ENCODE results near the gene RBM23.
A peak's percentile ranks its signal among the peaks of the same experiment; 100 is the strongest.
"Not testable (repeated sequence)": the region's sequence is repeated elsewhere in the genome, so short reads cannot be mapped to it uniquely, and the experiment has no call there.

The RBM23 gene

GRCh38 chr14:22919601-22919921 is 612 bp upstream of the RBM23 start:
- no CpG with 5 or more reads among the region's 10 CpGs for WGBS (ENCODE audit: insufficient coverage, insufficient read length)
- no peaks in the 10 kb centered on the region for H3K27me3 ChIP-seq (ENCODE audit: control insufficient read depth, insufficient read depth, low read length)
- no peak overlapping the region for H3K27ac ChIP-seq (ENCODE audit: low read length)
- peak overlapping the region; percentile 16; the same call in 1 of the 2 replicates for H3K4me3 ChIP-seq (ENCODE audit: low read length)
- DNase-seq (ENCODE audit: low read depth, low spot score), result no peak
- H3K4me1 ChIP-seq (ENCODE audit: control insufficient read depth, insufficient read depth, low read length), result no peaks in the 10 kb centered on the region
- no peaks in the 10 kb centered on the region for H3K9me3 ChIP-seq (ENCODE audit: control insufficient read depth, insufficient read depth, low read length)
- peaks cover 27% of the 10 kb centered on the region for H3K36me3 ChIP-seq (ENCODE audit: control insufficient read depth, insufficient read depth, low read length)

DNA sequence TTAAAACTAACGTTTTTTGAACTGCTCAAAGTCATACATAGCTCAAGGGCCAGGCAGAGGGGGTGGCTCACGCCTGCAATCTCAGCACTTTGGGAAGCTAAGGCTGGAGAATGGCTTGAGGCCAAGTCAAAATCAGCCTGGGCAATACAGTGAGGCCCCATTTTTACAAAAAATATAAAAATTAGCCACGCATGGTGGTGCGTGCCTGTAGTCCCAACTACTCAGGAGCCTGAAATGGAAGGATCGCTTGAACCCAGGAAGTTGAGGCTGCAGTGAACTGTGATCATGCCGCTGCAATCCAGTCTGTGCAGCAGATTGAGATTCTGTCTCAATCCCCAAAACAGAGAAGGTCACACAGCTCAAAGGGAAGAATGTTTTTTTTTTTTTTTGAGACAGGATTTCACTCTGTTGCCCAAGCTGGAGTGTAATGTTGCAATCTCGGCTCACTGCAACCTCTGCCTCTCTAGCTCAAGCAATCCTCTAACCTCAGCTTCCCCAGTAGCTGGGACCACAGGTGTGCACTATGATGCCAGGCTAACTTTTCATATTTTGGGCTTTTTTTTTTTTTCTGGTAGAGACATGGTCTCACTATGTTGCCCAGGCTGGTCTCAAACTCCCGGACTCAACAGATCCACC is 2.9 kb downstream of the RBM23 start:
- no peak overlapping the region for H3K4me3 ChIP-seq (ENCODE audit: low read length)
- DNase-seq (ENCODE audit: low read depth, low spot score), result no peak
- H3K27me3 ChIP-seq (ENCODE audit: control insufficient read depth, insufficient read depth, low read length), result no peaks in the 10 kb centered on the region
- WGBS (ENCODE audit: insufficient coverage, insufficient read length), result no CpG with 5 or more reads among the region's 8 CpGs
- peaks cover 9% of the 10 kb centered on the region; the same call in 1 of the 2 replicates for H3K36me3 ChIP-seq (ENCODE audit: control insufficient read depth, insufficient read depth, low read length)
- no peak overlapping the region for H3K27ac ChIP-seq (ENCODE audit: low read length)
- no peaks in the 10 kb centered on the region for H3K9me3 ChIP-seq (ENCODE audit: control insufficient read depth, insufficient read depth, low read length)
- no peaks in the 10 kb centered on the region for H3K4me1 ChIP-seq (ENCODE audit: control insufficient read depth, insufficient read depth, low read length)

- DNase-seq (ENCODE audit: low read depth, low spot score); H3K27ac ChIP-seq (ENCODE audit: low read length); H3K4me3 ChIP-seq (ENCODE audit: low read length); H3K4me1 ChIP-seq (ENCODE audit: control insufficient read depth, insufficient read depth, low read length); H3K36me3 ChIP-seq (ENCODE audit: control insufficient read depth, insufficient read depth, low read length); H3K9me3 ChIP-seq (ENCODE audit: control insufficient read depth, insufficient read depth, low read length); H3K27me3 ChIP-seq (ENCODE audit: control insufficient read depth, insufficient read depth, low read length): not testable (repeated sequence)
- no CpG with 5 or more reads among the region's 4 CpGs for WGBS (ENCODE audit: insufficient coverage, insufficient read length)
These were observed 4.1 kb downstream of the RBM23 start for GRCh38 chr14:22914836-22915235.

DNA sequence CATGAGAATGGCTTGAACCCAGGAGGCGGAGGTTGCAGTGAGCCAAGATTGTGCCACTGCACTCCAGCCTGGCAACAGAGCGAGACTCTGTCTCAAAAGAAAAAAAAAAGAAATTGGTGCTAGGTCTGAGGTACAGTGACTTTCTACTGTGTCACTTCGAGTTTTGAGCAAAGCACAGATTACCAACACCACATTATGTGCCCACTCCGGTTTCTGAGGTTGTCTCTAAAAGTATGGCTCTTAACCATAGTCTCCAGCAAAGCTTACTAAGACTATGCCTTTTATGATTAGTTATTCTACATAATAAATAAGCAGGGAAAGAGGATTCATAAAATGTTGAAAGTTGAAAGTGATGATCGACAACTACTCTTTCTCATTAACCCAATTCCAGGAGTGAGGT is 8.0 kb downstream of the RBM23 start:
- no peaks in the 10 kb centered on the region for H3K9me3 ChIP-seq (ENCODE audit: control insufficient read depth, insufficient read depth, low read length)
- no CpG with 5 or more reads among the region's 5 CpGs for WGBS (ENCODE audit: insufficient coverage, insufficient read length)
- peaks cover 12% of the 10 kb centered on the region; the same call in 1 of the 2 replicates for H3K36me3 ChIP-seq (ENCODE audit: control insufficient read depth, insufficient read depth, low read length)
- H3K27ac ChIP-seq (ENCODE audit: low read length), result no peak overlapping the region
- H3K27me3 ChIP-seq (ENCODE audit: control insufficient read depth, insufficient read depth, low read length), result no peaks in the 10 kb centered on the region
- H3K4me3 ChIP-seq (ENCODE audit: low read length), result no peak overlapping the region
- no peak for DNase-seq (ENCODE audit: low read depth, low spot score)
- no peaks in the 10 kb centered on the region for H3K4me1 ChIP-seq (ENCODE audit: control insufficient read depth, insufficient read depth, low read length)

GRCh38 chr14:22908601-22909000 is 10.3 kb downstream of the RBM23 start:
- H3K27ac ChIP-seq (ENCODE audit: low read length), result no peak overlapping the region
- H3K4me1 ChIP-seq (ENCODE audit: control insufficient read depth, insufficient read depth, low read length), result no peaks in the 10 kb centered on the region
- H3K27me3 ChIP-seq (ENCODE audit: control insufficient read depth, insufficient read depth, low read length), result no peaks in the 10 kb centered on the region
- H3K36me3 ChIP-seq (ENCODE audit: control insufficient read depth, insufficient read depth, low read length), result peaks cover 28% of the 10 kb centered on the region; the same call in 1 of the 2 replicates
- WGBS (ENCODE audit: insufficient coverage, insufficient read length), result no CpG with 5 or more reads among the region's 8 CpGs
- H3K9me3 ChIP-seq (ENCODE audit: control insufficient read depth, insufficient read depth, low read length), result no peaks in the 10 kb centered on the region
- no peak overlapping the region for H3K4me3 ChIP-seq (ENCODE audit: low read length)
- DNase-seq (ENCODE audit: low read depth, low spot score), result no peak

DNA sequence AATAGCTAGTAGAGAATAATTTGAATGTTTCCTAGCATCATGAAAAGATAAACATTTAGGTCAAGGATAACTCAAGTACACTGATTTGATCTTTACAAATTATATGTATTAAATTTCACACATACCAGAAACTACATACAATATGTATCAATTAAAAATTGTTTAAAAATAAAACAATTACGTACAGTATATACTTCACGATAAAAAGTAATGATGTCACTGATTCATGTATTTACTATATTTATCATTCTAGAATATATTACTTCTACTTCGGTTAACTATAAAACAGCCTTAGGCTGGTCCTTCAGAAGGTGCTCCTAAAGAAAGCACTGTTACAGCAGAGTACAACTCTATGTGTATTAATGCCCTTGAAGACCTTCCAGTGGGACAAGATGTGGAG is 11.5 kb downstream of the RBM23 start:
- H3K27me3 ChIP-seq (ENCODE audit: control insufficient read depth, insufficient read depth, low read length), result no peaks in the 10 kb centered on the region
- H3K36me3 ChIP-seq (ENCODE audit: control insufficient read depth, insufficient read depth, low read length), result peaks cover 29% of the 10 kb centered on the region; the same call in 1 of the 2 replicates
- no peaks in the 10 kb centered on the region for H3K9me3 ChIP-seq (ENCODE audit: control insufficient read depth, insufficient read depth, low read length)
- no peak for DNase-seq (ENCODE audit: low read depth, low spot score)
- no CpG with 5 or more reads among the region's 3 CpGs for WGBS (ENCODE audit: insufficient coverage, insufficient read length)
- no peak overlapping the region for H3K4me3 ChIP-seq (ENCODE audit: low read length)
- no peaks in the 10 kb centered on the region for H3K4me1 ChIP-seq (ENCODE audit: control insufficient read depth, insufficient read depth, low read length)
- no peak overlapping the region for H3K27ac ChIP-seq (ENCODE audit: low read length)

GRCh38 chr14:22906073-22906472 is 12.9 kb downstream of the RBM23 start:
- H3K36me3 ChIP-seq (ENCODE audit: control insufficient read depth, insufficient read depth, low read length), result peaks cover 40% of the 10 kb centered on the region

GRCh38 chr14:22905627-22906026 is 13.3 kb downstream of the RBM23 start:
- H3K27me3 ChIP-seq (ENCODE audit: control insufficient read depth, insufficient read depth, low read length), result no peaks in the 10 kb centered on the region
- H3K4me3 ChIP-seq (ENCODE audit: low read length), result no peak overlapping the region
- DNase-seq (ENCODE audit: low read depth, low spot score), result no peak
- H3K4me1 ChIP-seq (ENCODE audit: control insufficient read depth, insufficient read depth, low read length), result no peaks in the 10 kb centered on the region
- H3K9me3 ChIP-seq (ENCODE audit: control insufficient read depth, insufficient read depth, low read length), result no peaks in the 10 kb centered on the region
- no CpG with 5 or more reads among the region's 4 CpGs for WGBS (ENCODE audit: insufficient coverage, insufficient read length)
- peaks cover 42% of the 10 kb centered on the region for H3K36me3 ChIP-seq (ENCODE audit: control insufficient read depth, insufficient read depth, low read length)
- H3K27ac ChIP-seq (ENCODE audit: low read length), result no peak overlapping the region

More at GRCh38 chr14:22906073-22906472, 12.9 kb downstream of the RBM23 start:
- Histone ChIP-seq H3K9me3 (ENCODE audit: control insufficient read depth, insufficient read depth, low read length) (no peaks in the 10 kb centered on the region), H3K4me3 (ENCODE audit: low read length) (no peak overlapping the region), H3K4me1 (ENCODE audit: control insufficient read depth, insufficient read depth, low read length) (no peaks in the 10 kb centered on the region), H3K27me3 (ENCODE audit: control insufficient read depth, insufficient read depth, low read length) (no peaks in the 10 kb centered on the region), H3K27ac (ENCODE audit: low read length) (no peak overlapping the region)
- no CpG with 5 or more reads among the region's 20 CpGs for WGBS (ENCODE audit: insufficient coverage, insufficient read length)
- no peak for DNase-seq (ENCODE audit: low read depth, low spot score)

DNA sequence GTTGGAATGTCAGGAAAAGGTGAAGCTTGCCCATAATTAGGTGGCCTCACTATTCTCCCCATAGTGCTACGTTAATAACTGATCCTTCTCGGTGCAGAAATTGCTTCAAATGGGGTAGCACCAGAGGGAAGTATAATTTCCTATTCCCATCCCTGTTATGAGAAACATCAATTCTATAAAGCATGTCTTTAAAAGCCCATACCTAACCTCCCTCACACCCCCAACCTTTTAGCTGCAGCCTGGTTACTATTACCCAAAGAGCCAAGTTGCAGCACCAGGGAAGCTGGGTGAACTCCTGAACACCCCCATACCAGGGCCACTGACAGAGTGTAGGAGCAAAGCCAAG is 15.2 kb downstream of the RBM23 start:
- no peak for DNase-seq (ENCODE audit: low read depth, low spot score)
- Histone ChIP-seq H3K36me3 (ENCODE audit: control insufficient read depth, insufficient read depth, low read length) (peaks cover 39% of the 10 kb centered on the region), H3K9me3 (ENCODE audit: control insufficient read depth, insufficient read depth, low read length) (no peaks in the 10 kb centered on the region), H3K27me3 (ENCODE audit: control insufficient read depth, insufficient read depth, low read length) (no peaks in the 10 kb centered on the region), H3K4me1 (ENCODE audit: control insufficient read depth, insufficient read depth, low read length) (no peaks in the 10 kb centered on the region), H3K27ac (ENCODE audit: low read length) (no peak overlapping the region), H3K4me3 (ENCODE audit: low read length) (no peak overlapping the region)
- WGBS (ENCODE audit: insufficient coverage, insufficient read length), result no CpG with 5 or more reads among the region's 2 CpGs

DNA sequence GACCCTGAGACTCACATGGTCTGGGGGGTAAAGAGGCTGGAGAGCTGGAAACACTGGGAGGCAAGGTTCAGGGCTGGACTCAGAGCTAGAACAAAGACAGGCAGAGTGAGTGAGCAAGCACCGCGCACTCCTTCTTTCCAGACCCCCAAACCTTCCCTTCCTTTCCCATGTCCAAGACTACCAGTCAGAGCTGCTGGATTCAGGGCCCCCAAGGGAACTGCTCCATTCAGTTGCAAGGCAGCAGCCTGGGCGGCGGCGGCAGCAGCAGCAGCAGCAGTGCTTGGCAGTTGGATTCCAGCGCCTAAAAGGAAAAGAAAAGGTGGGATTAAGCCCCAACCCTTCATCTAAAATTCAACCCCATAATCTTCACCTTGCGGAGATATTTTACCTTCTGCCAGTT is 17.1 kb downstream of the RBM23 start:
- no CpG with 5 or more reads among the region's 7 CpGs for WGBS (ENCODE audit: insufficient coverage, insufficient read length)
- H3K4me1 ChIP-seq (ENCODE audit: control insufficient read depth, insufficient read depth, low read length), result no peaks in the 10 kb centered on the region
- no peak overlapping the region for H3K27ac ChIP-seq (ENCODE audit: low read length)
- H3K4me3 ChIP-seq (ENCODE audit: low read length), result no peak overlapping the region
- no peak for DNase-seq (ENCODE audit: low read depth, low spot score)
- H3K27me3 ChIP-seq (ENCODE audit: control insufficient read depth, insufficient read depth, low read length), result peaks cover 7% of the 10 kb centered on the region
- no peaks in the 10 kb centered on the region for H3K9me3 ChIP-seq (ENCODE audit: control insufficient read depth, insufficient read depth, low read length)
- H3K36me3 ChIP-seq (ENCODE audit: control insufficient read depth, insufficient read depth, low read length), result peaks cover 39% of the 10 kb centered on the region

- no peaks in the 10 kb centered on the region for H3K4me1 ChIP-seq (ENCODE audit: control insufficient read depth, insufficient read depth, low read length)
- WGBS (ENCODE audit: insufficient coverage, insufficient read length), result no CpG with 5 or more reads among the region's 3 CpGs
These were observed 18.7 kb downstream of the RBM23 start for GRCh38 chr14:22900081-22900799.

More at GRCh38 chr14:22900081-22900799, 18.7 kb downstream of the RBM23 start:
- no peak overlapping the region for H3K4me3 ChIP-seq (ENCODE audit: low read length)
- H3K36me3 ChIP-seq (ENCODE audit: control insufficient read depth, insufficient read depth, low read length), result peaks cover 28% of the 10 kb centered on the region
- H3K27me3 ChIP-seq (ENCODE audit: control insufficient read depth, insufficient read depth, low read length), result peaks cover 10% of the 10 kb centered on the region
- no peak for DNase-seq (ENCODE audit: low read depth, low spot score)
- no peak overlapping the region for H3K27ac ChIP-seq (ENCODE audit: low read length)
- no peaks in the 10 kb centered on the region for H3K9me3 ChIP-seq (ENCODE audit: control insufficient read depth, insufficient read depth, low read length)
